H1 (cell line): Measurements from ENCODE around the gene ZNF440. TPM values are rescaled to one million over a fixed set of nuclear protein-coding genes. Genes with fewer than 3 reads are reported as not detected.

ENCODE experiments used
- CTCF ChIA-PET: fragments of 300-600 bp; sonication (Branson Sonifier 250); formaldehyde crosslinking; loops from one replicate; lab custom pipeline; 2021; ENCODE audit not compliant: partially characterized antibody; lab: Charles Lee
- POLR2A ChIA-PET: fragments of 300-600 bp; sonication (Branson Sonifier 250); formaldehyde crosslinking; loops from one replicate; lab custom pipeline; 2021; ENCODE audit warnings: inconsistent platforms; ENCODE audit not compliant: partially characterized antibody; lab: Charles Lee
- DNase-seq, 2 experiments: peaks; one replicate each; pipeline versions ENCODE4 v3.0.0 to v3.0.0-alpha.2; 2010 to 2022; ENCODE audit warnings: low spot score in 2 of 2, low read depth in 1 of 2, mixed read lengths in 1 of 2
- FAIRE-seq: peaks from 2 replicates; lab custom pipeline; 2011; peaks lifted over from hg19 to GRCh38; lab: Jason Lieb, UNC
- H2AFZ ChIP-seq: 2 replicates; pipeline ENCODE4 v1.8.1; 2012; ENCODE audit warnings: low read length, inconsistent platforms
- H2AK5ac ChIP-seq: 2 replicates; pipeline ENCODE4 v1.6.1; 2013; ENCODE audit warnings: low read depth, low read length
- H2BK120ac ChIP-seq: replicated peaks from 2 replicates; pipeline ENCODE3; 2013; ENCODE audit warnings: low read depth, low read length, inconsistent platforms
- H2BK12ac ChIP-seq: 2 replicates; pipeline ENCODE4 v1.6.1; 2013; ENCODE audit warnings: low read depth, low read length
- H2BK15ac ChIP-seq: 2 replicates; pipeline ENCODE4 v1.6.1; 2013; ENCODE audit warnings: low read length
- H2BK20ac ChIP-seq: 2 replicates; pipeline ENCODE4 v1.6.1; 2013; ENCODE audit warnings: low read length
- H2BK5ac ChIP-seq: 2 replicates; pipeline ENCODE4 v1.6.1; 2013; ENCODE audit warnings: low read depth, low read length
- H3K14ac ChIP-seq: 2 replicates; pipeline ENCODE4 v1.6.1; 2013; ENCODE audit warnings: inconsistent platforms; ENCODE audit not compliant: insufficient read length
- H3K18ac ChIP-seq: 2 replicates; pipeline ENCODE4 v1.6.1; 2013; ENCODE audit warnings: low read length; ENCODE audit errors: extremely low read depth
- H3K23ac ChIP-seq: 2 replicates; pipeline ENCODE4 v1.6.1; 2013; ENCODE audit warnings: inconsistent platforms; ENCODE audit not compliant: insufficient read length
- H3K23me2 ChIP-seq: 2 replicates; pipeline ENCODE4 v1.6.1; 2013; ENCODE audit warnings: low read depth, low read length
- H3K27ac ChIP-seq: 2 replicates; pipeline ENCODE4 v1.6.1; 2011; ENCODE audit warnings: low read depth, low read length, inconsistent platforms
- H3K27me3 ChIP-seq, 4 experiments: replicated peaks in 1 of 4; 1 replicate in 1 of 4; 2 replicates in 3 of 4; pipeline versions ENCODE4 v1.6.1 to v1.8.1; 2011 to 2013; ENCODE audit warnings: low read length in 3 of 4, mild to moderate bottlenecking in 3 of 4, inconsistent platforms in 2 of 4, mixed read lengths in 2 of 4, moderate library complexity in 1 of 4; ENCODE audit not compliant: control insufficient read depth in 3 of 4, insufficient read depth in 3 of 4; ENCODE audit errors: extremely low read depth in 1 of 4
- H3K36me3 ChIP-seq, 4 experiments: 2 replicates each; pipeline versions ENCODE4 v1.6.1 to v1.8.1; 2011 to 2013; ENCODE audit warnings: mild to moderate bottlenecking in 4 of 4, low read length in 3 of 4, moderate library complexity in 2 of 4, control low read depth in 1 of 4, inconsistent platforms in 1 of 4; ENCODE audit not compliant: insufficient read depth in 4 of 4, control insufficient read depth in 2 of 4
- H3K4ac ChIP-seq: replicated peaks from 2 replicates; pipeline ENCODE3; 2013; ENCODE audit warnings: low read length, low read depth, mixed read lengths, inconsistent platforms; ENCODE audit not compliant: insufficient read length
- H3K4me1 ChIP-seq, 4 experiments: replicated peaks in 1 of 4; 1 replicate in 1 of 4; 2 replicates in 3 of 4; pipeline versions ENCODE4 v1.6.1 to v1.8.1; 2011 to 2013; ENCODE audit warnings: low read length in 3 of 4, inconsistent platforms in 2 of 4, mixed read lengths in 1 of 4; ENCODE audit not compliant: insufficient read depth in 4 of 4, control insufficient read depth in 3 of 4
- H3K4me2 ChIP-seq, 2 experiments: 2 replicates each; pipeline versions ENCODE4 v1.6.1 to v1.8.1; 2011 to 2013; ENCODE audit warnings: low read depth in 2 of 2, low read length in 2 of 2, control low read depth in 1 of 2, inconsistent platforms in 1 of 2, mild to moderate bottlenecking in 1 of 2; ENCODE audit not compliant: insufficient read depth in 1 of 2
- H3K4me3 ChIP-seq, 4 experiments: fragments of 200-600, 300-600 bp in 1 of 4; sonication (generic), shearing (Covaris generic), sonication (Bioruptor Twin) in 1 of 4; 2 replicates each; pipeline versions ENCODE4 v1.5.1 to v1.8.1; 2011 to 2016; ENCODE audit warnings: low read length in 4 of 4, low read depth in 3 of 4, control low read depth in 2 of 4, inconsistent platforms in 2 of 4, mild to moderate bottlenecking in 2 of 4, mixed read lengths in 1 of 4, moderate library complexity in 1 of 4; ENCODE audit not compliant: insufficient read depth in 2 of 4; ENCODE audit errors: extremely low read depth in 1 of 4
- H3K56ac ChIP-seq: replicated peaks from 2 replicates; pipeline ENCODE3; 2013; ENCODE audit warnings: low read depth, mild to moderate bottlenecking, mixed read lengths, low read length, inconsistent platforms; ENCODE audit not compliant: insufficient read length
- H3K79me1 ChIP-seq: 2 replicates; pipeline ENCODE4 v1.6.1; 2013; ENCODE audit warnings: low read depth, low read length, control low read depth
- H3K79me2 ChIP-seq, 2 experiments: 2 replicates each; pipeline versions ENCODE4 v1.6.1 to v1.8.1; 2012 to 2013; ENCODE audit warnings: low read length in 2 of 2, mild to moderate bottlenecking in 2 of 2, inconsistent platforms in 1 of 2; ENCODE audit not compliant: insufficient read depth in 2 of 2, control insufficient read depth in 1 of 2
- H3K9ac ChIP-seq, 4 experiments: replicated peaks in 1 of 4; 1 replicate in 1 of 4; 2 replicates in 3 of 4; pipeline versions ENCODE4 v1.6.1 to v1.8.1; 2011 to 2013; ENCODE audit warnings: low read depth in 3 of 4, low read length in 3 of 4, control low read depth in 2 of 4, mild to moderate bottlenecking in 2 of 4, moderate library complexity in 2 of 4, inconsistent platforms in 1 of 4; ENCODE audit errors: extremely low read depth in 1 of 4
- H3K9me3 ChIP-seq, 2 experiments: 2 replicates each; pipeline versions ENCODE4 v1.6.1 to v1.8.1; 2012 to 2013; ENCODE audit warnings: mild to moderate bottlenecking in 2 of 2, moderate library complexity in 2 of 2, control low read depth in 1 of 2, inconsistent platforms in 1 of 2, low read depth in 1 of 2, low read length in 1 of 2, mixed read lengths in 1 of 2; ENCODE audit not compliant: insufficient read depth in 2 of 2
- H4K20me1 ChIP-seq, 2 experiments: replicated peaks in 1 of 2; 2 replicates each; pipeline versions ENCODE3 to v1.8.1; 2011 to 2013; ENCODE audit warnings: inconsistent platforms in 2 of 2, low read length in 2 of 2, mild to moderate bottlenecking in 1 of 2; ENCODE audit not compliant: insufficient read depth in 2 of 2, control insufficient read depth in 1 of 2
- H4K5ac ChIP-seq: 2 replicates; pipeline ENCODE4 v1.6.1; 2013; ENCODE audit warnings: low read length, low read depth, mixed read lengths, inconsistent platforms; ENCODE audit not compliant: insufficient read length
- H4K8ac ChIP-seq: 2 replicates; pipeline ENCODE4 v1.8.0; 2013; ENCODE audit warnings: mild to moderate bottlenecking, moderate library complexity, low read length, inconsistent platforms; ENCODE audit not compliant: insufficient read depth; ENCODE audit errors: extremely low read depth
- H4K91ac ChIP-seq: replicated peaks from 2 replicates; pipeline ENCODE3; 2013; ENCODE audit warnings: low read length, mixed read lengths, inconsistent platforms; ENCODE audit not compliant: insufficient read length
- ASH2L ChIP-seq: fragments of 200-600, 300-600 bp; sonication (generic); IDR thresholded peaks from one replicate; pipeline ENCODE4 v1.7.1; 2017; ENCODE audit warnings: low read length
- CEBPB ChIP-seq: IDR thresholded peaks from 2 replicates; pipeline ENCODE4 v1.6.1; 2012; ENCODE audit warnings: low read depth, low read length
- E2F6 ChIP-seq: IDR thresholded peaks from 2 replicates; pipeline ENCODE4 v1.6.1; 2012; ENCODE audit warnings: inconsistent platforms
- MAFK ChIP-seq: IDR thresholded peaks from 2 replicates; pipeline ENCODE4 v1.6.1; 2012; ENCODE audit warnings: low read depth, mild to moderate bottlenecking, improper control_type of control experiment, low read length
- PHF8 ChIP-seq: fragments of 200-600 bp; sonication (generic); conservative IDR thresholded peaks from 2 replicates; pipeline ENCODE4 v1.7.1; 2012; ENCODE audit warnings: low read depth, mild to moderate bottlenecking, inconsistent platforms, low read length, moderate library complexity
- POLR2A ChIP-seq, 2 experiments: IDR thresholded peaks; 1 replicate in 1 of 2; 2 replicates in 1 of 2; pipeline ENCODE4 v1.6.1; 2011; ENCODE audit warnings: low read depth in 2 of 2, low read length in 2 of 2, mild to moderate bottlenecking in 2 of 2; ENCODE audit errors: control extremely low read depth in 1 of 2
- SP1 ChIP-seq: IDR thresholded peaks from 2 replicates; pipeline ENCODE4 v1.6.1; 2011; ENCODE audit warnings: low read depth, low read length
- SP2 ChIP-seq: IDR thresholded peaks from 2 replicates; pipeline ENCODE4 v1.6.1; 2012; ENCODE audit warnings: mild to moderate bottlenecking, low read length, inconsistent platforms
- TAF7 ChIP-seq: optimal IDR thresholded peaks from 2 replicates; pipeline ENCODE3; 2011; ENCODE audit warnings: low read depth, mild to moderate bottlenecking, inconsistent platforms, low read length, moderate library complexity, borderline replicate concordance
- TCF12 ChIP-seq: IDR thresholded peaks from 2 replicates; pipeline ENCODE4 v1.6.1; 2011; ENCODE audit warnings: low read depth, mild to moderate bottlenecking, low read length
- WGBS, 2 experiments: shearing (Covaris generic) in 1 of 2; methylation state at CpG; one replicate each; pipeline versions ENCODE4 v1.1.6 to v1.1.7; 2013 to 2015; ENCODE audit warnings: low lambda C conversion rate in 2 of 2, mixed read lengths in 2 of 2, inconsistent platforms in 1 of 2, low coverage in 1 of 2, missing lambda C conversion rate in 1 of 2; ENCODE audit not compliant: insufficient replicate concordance in 2 of 2, insufficient coverage in 1 of 2, insufficient read length in 1 of 2; ENCODE audit errors: extremely low coverage in 1 of 2, missing lambda C conversion rate in 1 of 2; 5-methylcytosine and 5-hydroxymethylcytosine counted together
- long read RNA-seq, 2 experiments: library from RNA in 1 of 2; library from capped mRNA in 1 of 2; stranded (forward); transcript quantifications; one replicate each; pipeline ENCODE4 v2.0.0, GENCODE V29; 2021; ENCODE audit warnings: inconsistent platforms in 1 of 2
- polyA minus RNA-seq, 3 experiments: library from RNA; depleted of rRNA, polyadenylated mRNA; stranded (reverse); fragments of >200 nt; gene quantifications; 1 replicate in 2 of 3; 2 replicates in 1 of 3; pipeline ENCODE4 v1.2.3, GENCODE V29; 2011
- polyA plus RNA-seq, 7 experiments: library from polyadenylated mRNA; depleted of rRNA in 3 of 7; stranded (reverse) in 5 of 7; unstranded in 2 of 7; fragments of >200 nt in 5 of 7; fragments of 200-250 nt in 2 of 7; gene quantifications; 1 replicate in 5 of 7; 2 replicates in 1 of 7; 4 replicates in 1 of 7; pipeline versions ENCODE4 v1.2.1 to v1.2.3, GENCODE V29; 2011 to 2013; ENCODE audit warnings: missing spikeins in 2 of 7, mixed read lengths in 2 of 7
- total RNA-seq: library from RNA; stranded (reverse); fragmentation: NEBNext Ultra II Directional; extraction: Animal tissue kit (Norgen Biotek cat#: 25700); gene quantifications from 2 replicates; pipeline ENCODE4 v1.2.1, GENCODE V29; 2021

The ZNF440 gene
- total RNA-seq (6.5 and 7.9 TPM in 2 replicates), polyA plus RNA-seq (2011; rRNA removed) (0.63 and 0.77 TPM in 2 replicates), polyA minus RNA-seq (2011; rRNA and poly(A)+ RNA removed) (2.8 and 4.6 TPM in 2 replicates)
- polyA plus RNA-seq (2011; cell fraction: cytosol; rRNA removed) = 1.2 TPM
- polyA plus RNA-seq (2011; cell fraction: nucleus; rRNA removed) = 1.8 TPM
- polyA plus RNA-seq (2012, experiment 1 of 2) = 1.3 to 2.7 TPM (median 2.1 TPM) in 4 replicates
- 0.17 TPM for polyA plus RNA-seq (2012, experiment 2 of 2)
- polyA plus RNA-seq (2013, experiment 1 of 2) = 2.8 TPM
- polyA plus RNA-seq (2013, experiment 2 of 2) = 2.1 TPM
- 7.7 TPM for polyA minus RNA-seq (2011; cell fraction: cytosol; rRNA and poly(A)+ RNA removed)
- 9.9 TPM for polyA minus RNA-seq (2011; cell fraction: nucleus; rRNA and poly(A)+ RNA removed)
- long read RNA-seq, experiment 1, partial matches to known transcripts = 0 of 2 reads
- long read RNA-seq, experiment 1, other reads (novel, unspliced or antisense) = 2 of 2 reads
- long read RNA-seq, experiment 2 = 0 reads

GRCh38 chr19:11814029-11814699 lies at the start of gene ZNF440:
Gene ZNF440 (plus strand): TSS chr19:11814273. CDS start chr19:11814448, 175 bp downstream.
- peak within 1 kb of the TSS; percentile 88; the same call in 1 of the 2 replicates for H2BK15ac ChIP-seq
- peaks cover 0 to 17% (median 5%) of the 10 kb centered on the region in 4 experiments; a peak in 5 of 7 replicates for H3K27me3 ChIP-seq
- peak; percentile 79 to 97 for DNase-seq
- no peak within 1 kb of the TSS for H4K91ac ChIP-seq
- 14% methylated on average over 33 of the region's 55 CpGs; no CpG with 5 or more reads in 1 of the 2 experiments for WGBS, 2 experiments
- no peak within 1 kb of the TSS for H2BK12ac ChIP-seq
- no peak within 1 kb of the TSS for H2BK120ac ChIP-seq
- H3K23ac ChIP-seq = no peak within 1 kb of the TSS
- no peak within 1 kb of the TSS for H2BK5ac ChIP-seq
- ChIA-PET POLR2A (interaction anchor here (0.5 to 1.4 kb wide), 4 partner anchors 15 to 329 kb away, joined by 3 to 5 read pairs (median 3); partner anchors contain the start of gene ZNF491), CTCF (interaction anchor here (0.5 to 6.3 kb wide), 6 partner anchors 14 to 564 kb away, joined by 3 to 59 read pairs (median 5); partner anchors contain the start of gene ZNF491)
- H3K4me2 ChIP-seq = peak within 1 kb of the TSS; percentile 68 to 77
- H2AFZ ChIP-seq = peak within 1 kb of the TSS; percentile 95
- no peak within 1 kb of the TSS for H4K5ac ChIP-seq
- H3K27ac ChIP-seq = no peak within 1 kb of the TSS
- H3K18ac ChIP-seq = peak within 1 kb of the TSS; percentile 81; the same call in 1 of the 2 replicates
- no peak for FAIRE-seq
- peak within 1 kb of the TSS; percentile 76 for H4K8ac ChIP-seq
- H3K23me2 ChIP-seq = peaks cover 2% of the 10 kb centered on the region; the same call in 1 of the 2 replicates
- H3K9ac ChIP-seq = peak within 1 kb of the TSS; percentile 38 to 79 (median 69); a peak in 6 of 7 replicates
- peaks cover 0 to 5% (median 2%) of the 10 kb centered on the region in 4 experiments; a peak in 3 of 7 replicates for H3K4me1 ChIP-seq
- no peaks in the 10 kb centered on the region for H3K79me2 ChIP-seq
- no peak within 1 kb of the TSS for H3K14ac ChIP-seq
- no peak within 1 kb of the TSS for H3K4ac ChIP-seq
- H2AK5ac ChIP-seq = no peak within 1 kb of the TSS
- peak within 1 kb of the TSS; percentile 54 to 82 (median 76) for H3K4me3 ChIP-seq
- H4K20me1 ChIP-seq = no peaks in the 10 kb centered on the region
- H2BK20ac ChIP-seq = no peak within 1 kb of the TSS
- no peaks in the 10 kb centered on the region for H3K79me1 ChIP-seq
- peaks cover 2 to 4% of the 10 kb centered on the region in 2 experiments; a peak in 2 of 4 replicates for H3K9me3 ChIP-seq
- no peaks in the 10 kb centered on the region for H3K36me3 ChIP-seq
- no peak within 1 kb of the TSS for H3K56ac ChIP-seq
- TF ChIP-seq E2F6 = peak; percentile 59
- TF ChIP-seq MAFK = no peak
- TF ChIP-seq PHF8 = peak; percentile 66
- TF ChIP-seq SP2 = no peak
- peak; percentile 85 for TF ChIP-seq SP1
- TF ChIP-seq CEBPB = no peak
- TF ChIP-seq TAF7 = peak; percentile 32
- peak in 1 of 2 experiments; percentile 76; a peak in 2 of 3 replicates for TF ChIP-seq POLR2A (IDR thresholded peaks at IDR 0.05; ENCODE audit: control extremely low read depth in 1 of 2, low read depth in 2 of 2, low read length in 2 of 2)
- TF ChIP-seq ASH2L = no peak
- TF ChIP-seq TCF12 = no peak
